Neuronal stem cell (in vitro differentiated cells): ENCODE results near the gene SLC25A26.

Experiments
- DNase-seq: peaks from one replicate; pipeline ENCODE4 v3.0.0-alpha.2; 2013; ENCODE audit warnings: low spot score
- H2AFZ ChIP-seq: one replicate; pipeline ENCODE4 v1.6.1; 2013; ENCODE audit warnings: mild to moderate bottlenecking, low read length, inconsistent platforms
- H2AK5ac ChIP-seq: 2 replicates; pipeline ENCODE4 v1.6.1; 2013; ENCODE audit warnings: low read depth, mild to moderate bottlenecking, inconsistent platforms, low read length, moderate library complexity, mixed read lengths
- H2BK120ac ChIP-seq: 2 replicates; pipeline ENCODE4 v1.6.1; 2013; ENCODE audit warnings: low read depth, mild to moderate bottlenecking, inconsistent platforms, low read length, moderate library complexity, mixed read lengths
- H2BK12ac ChIP-seq: one replicate; pipeline ENCODE4 v1.6.1; 2013; ENCODE audit warnings: low read length, inconsistent platforms
- H2BK15ac ChIP-seq: 2 replicates; pipeline ENCODE4 v1.6.1; 2013; ENCODE audit warnings: mild to moderate bottlenecking, low read length, inconsistent platforms, mixed read lengths
- H2BK5ac ChIP-seq: one replicate; pipeline ENCODE4 v1.6.1; 2013; ENCODE audit warnings: inconsistent platforms, mild to moderate bottlenecking, low read length, moderate library complexity
- H3K14ac ChIP-seq: one replicate; pipeline ENCODE4 v1.6.1; 2013; ENCODE audit warnings: low read length, inconsistent platforms
- H3K18ac ChIP-seq: 2 replicates; pipeline ENCODE4 v1.6.1; 2013; ENCODE audit warnings: low read length, inconsistent platforms
- H3K23ac ChIP-seq: 2 replicates; pipeline ENCODE4 v1.6.1; 2013; ENCODE audit warnings: low read depth, mild to moderate bottlenecking, mixed read lengths, low read length, inconsistent platforms; ENCODE audit not compliant: poor library complexity
- H3K27ac ChIP-seq: replicated peaks from 3 replicates; pipeline ENCODE4 v1.5.1; 2013; ENCODE audit warnings: low read length, inconsistent platforms
- H3K27me3 ChIP-seq, 3 experiments: 2 replicates each; pipeline ENCODE4 v1.6.1; 2013; ENCODE audit warnings: low read length in 3 of 3, mild to moderate bottlenecking in 2 of 3, inconsistent platforms in 1 of 3, low read depth in 1 of 3, mixed read lengths in 1 of 3, moderate library complexity in 1 of 3; ENCODE audit not compliant: control insufficient read depth in 3 of 3, insufficient read depth in 3 of 3
- H3K36me3 ChIP-seq, 2 donors: replicated peaks in 1 of 2; 2 replicates each; pipeline ENCODE4 v1.6.1; 2013; ENCODE audit warnings: low read length in 2 of 2; ENCODE audit not compliant: control insufficient read depth in 2 of 2, insufficient read depth in 2 of 2
- H3K4ac ChIP-seq: 2 replicates; pipeline ENCODE4 v1.6.1; 2013; ENCODE audit warnings: inconsistent platforms, mild to moderate bottlenecking, low read length, moderate library complexity
- H3K4me1 ChIP-seq, 2 donors: 1 replicate in 1 of 2; 2 replicates in 1 of 2; pipeline ENCODE4 v1.6.1; 2013; ENCODE audit warnings: low read length in 2 of 2, low read depth in 1 of 2; ENCODE audit not compliant: control insufficient read depth in 2 of 2, insufficient read depth in 1 of 2
- H3K4me2 ChIP-seq: one replicate; pipeline ENCODE4 v1.6.1; 2013; ENCODE audit warnings: mild to moderate bottlenecking, low read length, inconsistent platforms; ENCODE audit not compliant: insufficient read depth, poor library complexity, severe bottlenecking
- H3K4me3 ChIP-seq, 2 donors: 2 replicates each; pipeline ENCODE4 v1.5.1; 2013; ENCODE audit warnings: low read length in 2 of 2, mild to moderate bottlenecking in 2 of 2, inconsistent platforms in 1 of 2, moderate library complexity in 1 of 2
- H3K79me1 ChIP-seq: one replicate; pipeline ENCODE4 v1.6.1; 2013; ENCODE audit warnings: low read depth, mild to moderate bottlenecking, inconsistent platforms, low read length, moderate library complexity
- H3K9ac ChIP-seq: one replicate; pipeline ENCODE4 v1.6.1; 2013; ENCODE audit warnings: mild to moderate bottlenecking, low read depth, low read length, inconsistent platforms; ENCODE audit not compliant: poor library complexity
- H3K9me3 ChIP-seq, 2 donors: replicated peaks in 1 of 2; 2 replicates each; pipeline versions ENCODE3 to v1.6.1; 2013; ENCODE audit warnings: low read length in 2 of 2, mild to moderate bottlenecking in 2 of 2, inconsistent platforms in 1 of 2, low read depth in 1 of 2, mixed read lengths in 1 of 2, moderate library complexity in 1 of 2; ENCODE audit not compliant: control insufficient read depth in 2 of 2, insufficient read depth in 1 of 2
- H4K8ac ChIP-seq: one replicate; pipeline ENCODE4 v1.6.1; 2013; ENCODE audit warnings: low read depth, mild to moderate bottlenecking, inconsistent platforms, low read length, moderate library complexity
- H4K91ac ChIP-seq: one replicate; pipeline ENCODE4 v1.6.1; 2013; ENCODE audit warnings: low read length, low read depth, mild to moderate bottlenecking, inconsistent platforms; ENCODE audit not compliant: poor library complexity
- WGBS, 2 donors: extraction: QIAGEN DNeasy Blood & Tissue Kit; methylation state at CpG; one replicate each; pipeline ENCODE4 v1.1.7; 2013; ENCODE audit warnings: missing lambda C conversion rate in 2 of 2, mixed read lengths in 1 of 2; ENCODE audit not compliant: insufficient read length in 2 of 2, insufficient replicate concordance in 1 of 2; ENCODE audit errors: extremely low coverage in 2 of 2; 5-methylcytosine and 5-hydroxymethylcytosine counted together

Gene SLC25A26

DNA sequence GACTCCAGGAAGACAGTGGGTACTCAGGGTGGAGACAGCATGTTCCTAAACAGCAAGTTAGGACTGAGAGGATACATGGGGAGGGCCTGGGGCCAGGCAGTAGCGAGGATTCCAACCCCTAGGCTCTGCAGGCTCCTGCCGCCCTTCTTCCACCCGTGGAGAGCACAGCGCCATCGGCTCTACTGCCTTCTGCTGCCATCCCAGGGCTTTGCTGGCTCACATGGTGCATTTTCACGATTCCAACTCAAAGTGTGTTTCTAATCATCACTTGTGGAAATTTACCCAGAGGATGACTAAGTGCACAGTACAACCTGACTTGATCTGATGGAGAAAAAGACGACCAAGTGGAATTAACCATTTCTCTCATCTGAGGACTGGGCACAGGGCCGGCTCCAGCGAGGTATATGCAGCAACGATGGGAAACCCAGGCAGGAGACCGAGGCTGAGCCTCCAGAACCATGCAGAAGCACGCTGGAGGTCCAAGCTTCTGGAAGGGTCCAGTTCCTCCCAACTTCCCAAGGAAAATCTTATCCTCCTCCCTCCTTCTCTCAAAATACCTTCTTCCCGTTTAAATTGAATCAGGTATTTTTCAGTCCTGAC, 175.5 kb downstream of the SLC25A26 start:
- Histone ChIP-seq H2AK5ac (no peak overlapping the region), H4K91ac (no peak overlapping the region), H2BK12ac (no peak overlapping the region), H3K18ac (no peak overlapping the region), H3K9me3 (no peaks in the 10 kb centered on the region), H3K4me1 (peaks cover 7 to 11% of the 10 kb centered on the region in 2 donors), H3K14ac (no peak overlapping the region), H2BK15ac (no peak overlapping the region), H2BK5ac (no peak overlapping the region), H3K36me3 (peaks cover 74 to 92% of the 10 kb centered on the region in 2 donors), H3K4ac (no peak overlapping the region), H3K9ac (no peak overlapping the region), H3K79me1 (peaks cover 14% of the 10 kb centered on the region), H3K27me3 (no peaks in the 10 kb centered on the region), H3K4me3 (no peak overlapping the region), H2AFZ (no peak overlapping the region), H2BK120ac (no peak overlapping the region), H3K23ac (no peak overlapping the region), H3K27ac (no peak overlapping the region), H3K4me2 (no peak overlapping the region), H4K8ac (no peak overlapping the region)
- no CpG with 5 or more reads among the region's 13 CpGs for WGBS, 2 donors
- DNase-seq: no peak

DNA sequence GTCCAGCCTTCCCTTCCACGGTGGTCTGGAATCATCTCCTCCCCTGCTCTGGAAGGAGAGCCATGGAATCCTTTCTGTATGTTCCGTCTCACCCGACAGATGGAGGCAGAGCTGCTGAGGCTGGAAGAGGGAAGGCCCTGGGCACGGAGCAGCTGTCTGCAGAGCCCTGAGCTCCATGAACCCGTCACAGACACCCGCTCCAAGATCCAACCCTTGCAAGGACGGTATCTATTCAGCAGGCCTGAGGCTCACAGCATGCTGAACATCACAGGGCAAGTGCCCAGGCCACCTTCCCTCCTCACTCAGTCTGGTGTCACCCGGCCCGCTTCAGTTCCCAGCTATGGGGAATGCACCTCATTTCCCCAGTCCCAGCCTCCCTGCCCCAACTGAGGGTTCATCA, 176.1 kb downstream of the SLC25A26 start:
- no peak overlapping the region for H4K8ac ChIP-seq
- no peak overlapping the region for H2BK15ac ChIP-seq
- peaks cover 12 to 17% of the 10 kb centered on the region in 2 donors for H3K4me1 ChIP-seq
- no peak overlapping the region for H3K18ac ChIP-seq
- no peak overlapping the region for H2AK5ac ChIP-seq
- no peak overlapping the region for H3K4me3 ChIP-seq
- no CpG with 5 or more reads among the region's 9 CpGs for WGBS, 2 donors
- no peak overlapping the region for H3K4ac ChIP-seq
- no peak overlapping the region for H2BK5ac ChIP-seq
- H3K9ac ChIP-seq: no peak overlapping the region
- peaks cover 76 to 90% of the 10 kb centered on the region in 2 donors for H3K36me3 ChIP-seq
- no peak overlapping the region for H2AFZ ChIP-seq
- H3K27me3 ChIP-seq: no peaks in the 10 kb centered on the region
- no peak overlapping the region for H4K91ac ChIP-seq
- no peak overlapping the region for H2BK120ac ChIP-seq
- no peak overlapping the region for H3K27ac ChIP-seq
- DNase-seq: no peak
- H3K14ac ChIP-seq: no peak overlapping the region
- H3K79me1 ChIP-seq: peaks cover 15% of the 10 kb centered on the region
- no peak overlapping the region for H3K4me2 ChIP-seq
- no peaks in the 10 kb centered on the region for H3K9me3 ChIP-seq
- H2BK12ac ChIP-seq: no peak overlapping the region
- peak overlapping the region; percentile 18 for H3K23ac ChIP-seq

DNA sequence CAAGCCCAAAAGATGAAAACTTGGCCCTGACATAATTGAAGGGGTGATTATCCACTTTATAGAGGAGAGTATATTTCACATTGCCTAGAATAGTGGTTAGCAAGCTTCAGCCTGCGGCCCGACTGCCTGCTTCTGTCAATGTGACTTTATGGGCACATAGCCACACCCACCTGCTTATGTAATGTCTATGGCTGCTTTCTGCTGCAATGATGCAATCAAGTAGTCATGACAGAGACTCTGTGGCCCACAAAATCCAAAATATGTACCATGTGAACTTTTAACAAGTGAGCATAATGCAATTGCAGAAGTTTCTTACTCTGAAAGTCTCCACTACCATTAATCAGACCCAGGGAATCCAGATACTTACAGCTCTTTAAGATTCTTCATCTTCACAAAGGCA, 176.9 kb downstream of the SLC25A26 start:
- H3K14ac ChIP-seq: no peak overlapping the region
- H2AFZ ChIP-seq: no peak overlapping the region
- H3K4me1 ChIP-seq: peaks cover 20 to 26% of the 10 kb centered on the region in 2 donors
- no peak overlapping the region for H4K8ac ChIP-seq
- no peak overlapping the region for H2BK12ac ChIP-seq
- H3K9me3 ChIP-seq: no peaks in the 10 kb centered on the region
- H3K79me1 ChIP-seq: peaks cover 18% of the 10 kb centered on the region
- H3K27me3 ChIP-seq: no peaks in the 10 kb centered on the region
- H3K23ac ChIP-seq: no peak overlapping the region
- no peak for DNase-seq
- H3K4ac ChIP-seq: no peak overlapping the region
- H2AK5ac ChIP-seq: no peak overlapping the region
- no peak overlapping the region for H2BK15ac ChIP-seq
- H2BK5ac ChIP-seq: no peak overlapping the region
- H3K4me2 ChIP-seq: no peak overlapping the region
- no peak overlapping the region for H3K4me3 ChIP-seq
- no peak overlapping the region for H4K91ac ChIP-seq
- no peak overlapping the region for H2BK120ac ChIP-seq
- WGBS, 2 donors: no CpG with 5 or more reads among the region's 2 CpGs
- H3K36me3 ChIP-seq: peaks cover 72 to 90% of the 10 kb centered on the region in 2 donors
- H3K18ac ChIP-seq: no peak overlapping the region
- no peak overlapping the region for H3K9ac ChIP-seq
- no peak overlapping the region for H3K27ac ChIP-seq

DNA sequence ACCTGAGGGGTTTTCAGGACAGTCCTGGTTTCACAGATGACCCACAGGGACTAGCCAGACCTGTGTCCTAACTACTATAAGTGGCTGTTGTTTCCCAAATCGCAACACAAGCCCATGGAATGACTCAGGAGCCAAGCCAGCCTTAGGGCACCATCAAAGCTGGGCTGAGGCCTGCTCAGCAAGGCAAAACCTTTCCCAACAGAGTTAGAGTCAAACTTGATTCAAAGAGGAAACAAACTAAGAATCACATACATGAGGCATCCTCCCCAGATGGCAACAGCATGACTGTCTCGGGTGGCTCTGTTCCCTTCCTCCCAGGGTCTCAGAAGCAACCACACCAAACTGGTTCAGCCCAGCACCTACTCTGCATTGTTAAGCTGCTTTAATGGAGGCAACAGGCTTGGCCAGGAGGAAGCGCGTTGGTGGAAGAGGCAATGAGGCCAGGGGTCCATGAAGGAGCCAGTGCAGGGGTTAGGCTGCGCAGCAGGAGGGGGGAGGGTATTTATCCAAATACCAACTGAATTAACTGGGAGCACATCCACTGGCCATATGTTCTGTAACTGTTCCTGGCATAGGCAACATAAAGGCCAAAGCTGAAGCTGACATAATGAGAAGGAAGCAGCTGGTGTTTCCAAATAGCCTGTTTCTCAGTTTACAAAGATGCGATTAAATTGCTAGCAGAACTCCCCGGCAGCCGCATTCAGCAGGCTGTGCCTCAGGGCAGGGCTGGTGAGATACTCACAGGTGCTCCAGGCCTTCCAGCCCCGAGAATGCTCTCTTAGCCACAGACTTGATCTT, 177.6 kb downstream of the SLC25A26 start:
- no peak for DNase-seq
- Histone ChIP-seq H3K4me1 (peaks cover 23 to 29% of the 10 kb centered on the region in 2 donors), H3K4me2 (no peak overlapping the region), H3K9me3 (no peaks in the 10 kb centered on the region), H2AFZ (no peak overlapping the region), H3K27me3 (no peaks in the 10 kb centered on the region), H3K14ac (peak overlapping the region; percentile 5), H3K18ac (no peak overlapping the region), H2BK15ac (no peak overlapping the region), H3K9ac (no peak overlapping the region), H3K27ac (no peak overlapping the region), H3K4me3 (no peak overlapping the region), H3K79me1 (peaks cover 20% of the 10 kb centered on the region), H4K91ac (no peak overlapping the region), H3K36me3 (peaks cover 70 to 90% of the 10 kb centered on the region in 2 donors), H3K4ac (no peak overlapping the region), H2BK5ac (no peak overlapping the region), H3K23ac (peak overlapping the region; percentile 4), H4K8ac (no peak overlapping the region), H2AK5ac (no peak overlapping the region), H2BK120ac (no peak overlapping the region), H2BK12ac (no peak overlapping the region)
- WGBS, 2 donors: no CpG with 5 or more reads among the region's 9 CpGs
